HG02642 (cell line): ENCODE measurements around the gene KBTBD3.
A peak's percentile ranks its signal among the peaks of the same experiment; 100 is the strongest.
"Not testable (repeated sequence)": the region's sequence is repeated elsewhere in the genome, so short reads cannot be mapped to it uniquely, and the experiment has no call there.

Experiments
- ATAC-seq: cut with Tn5 transposase; IDR thresholded peaks from one replicate; pipeline ENCODE4 v1.9.1; 2021; ENCODE audit warnings: mild to moderate bottlenecking; ENCODE audit not compliant: unreplicated experiment, poor library complexity

KBTBD3 gene

GRCh38 chr11:106063009-106063408 is 14.1 kb downstream of the KBTBD3 start:
- ATAC-seq, result peak; percentile 60

- no peak for ATAC-seq
These were observed 14.9 kb downstream of the KBTBD3 start for GRCh38 chr11:106061954-106062949.

GRCh38 chr11:106061249-106061784 is 15.8 kb downstream of the KBTBD3 start:
- no peak for ATAC-seq

DNA sequence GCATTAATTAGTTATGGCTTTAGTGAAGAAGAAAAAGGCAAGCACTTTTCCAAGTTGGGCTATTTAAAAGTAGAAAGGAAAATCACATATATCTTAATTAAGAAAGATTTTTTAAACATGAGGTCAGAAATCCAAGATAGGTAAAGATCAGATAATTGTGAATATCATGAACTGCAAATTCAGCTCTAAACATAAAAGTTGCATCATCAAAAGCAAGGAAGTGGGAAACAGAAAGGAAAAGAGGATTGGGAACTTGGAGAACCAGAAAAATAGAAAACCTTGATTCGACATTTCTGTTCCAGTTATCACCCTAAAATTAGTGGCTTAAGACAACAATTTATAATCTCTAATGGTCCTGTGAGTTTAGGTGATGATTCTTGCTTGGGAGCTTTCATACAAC is 17.5 kb downstream of the KBTBD3 start:
- no peak for ATAC-seq

DNA sequence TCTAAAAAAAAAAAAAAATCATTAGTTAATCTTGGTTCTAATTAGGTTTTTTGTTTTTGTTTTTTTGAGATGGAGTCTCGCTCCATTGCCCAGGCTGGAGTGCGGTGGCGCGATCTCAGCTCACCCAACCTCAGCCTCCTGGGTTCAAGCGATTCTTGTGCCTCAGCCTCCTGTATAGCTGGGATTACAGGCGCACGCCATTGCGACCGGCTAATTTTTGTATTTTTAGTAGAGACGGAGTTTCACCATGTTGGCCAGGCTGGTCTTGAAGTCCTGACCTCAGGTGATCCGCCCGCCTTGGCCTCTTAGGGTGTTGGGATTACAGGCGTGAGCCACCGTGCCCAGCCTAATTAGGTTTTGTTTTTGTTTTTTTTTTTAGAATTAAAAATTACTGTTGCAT is 18.8 kb downstream of the KBTBD3 start:
- not testable (repeated sequence) for ATAC-seq

DNA sequence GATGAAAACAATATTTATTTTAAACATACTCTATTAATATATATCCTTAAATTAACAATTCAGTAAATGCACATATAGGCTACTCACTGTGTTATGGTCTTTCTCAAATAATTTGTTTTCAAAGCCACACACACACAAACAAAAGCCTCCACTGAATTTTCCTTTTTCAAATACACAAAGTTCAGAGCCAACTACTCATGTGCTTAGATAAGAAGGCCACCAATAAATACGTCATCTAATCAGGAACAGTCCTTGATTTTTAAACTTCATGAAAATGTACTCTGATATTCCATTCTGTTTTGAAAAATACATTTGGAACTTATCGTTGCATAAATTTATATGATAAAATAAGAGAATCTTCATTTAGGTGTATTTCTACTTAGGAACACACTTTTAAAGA is 26.0 kb downstream of the KBTBD3 start:
- ATAC-seq, result no peak

DNA sequence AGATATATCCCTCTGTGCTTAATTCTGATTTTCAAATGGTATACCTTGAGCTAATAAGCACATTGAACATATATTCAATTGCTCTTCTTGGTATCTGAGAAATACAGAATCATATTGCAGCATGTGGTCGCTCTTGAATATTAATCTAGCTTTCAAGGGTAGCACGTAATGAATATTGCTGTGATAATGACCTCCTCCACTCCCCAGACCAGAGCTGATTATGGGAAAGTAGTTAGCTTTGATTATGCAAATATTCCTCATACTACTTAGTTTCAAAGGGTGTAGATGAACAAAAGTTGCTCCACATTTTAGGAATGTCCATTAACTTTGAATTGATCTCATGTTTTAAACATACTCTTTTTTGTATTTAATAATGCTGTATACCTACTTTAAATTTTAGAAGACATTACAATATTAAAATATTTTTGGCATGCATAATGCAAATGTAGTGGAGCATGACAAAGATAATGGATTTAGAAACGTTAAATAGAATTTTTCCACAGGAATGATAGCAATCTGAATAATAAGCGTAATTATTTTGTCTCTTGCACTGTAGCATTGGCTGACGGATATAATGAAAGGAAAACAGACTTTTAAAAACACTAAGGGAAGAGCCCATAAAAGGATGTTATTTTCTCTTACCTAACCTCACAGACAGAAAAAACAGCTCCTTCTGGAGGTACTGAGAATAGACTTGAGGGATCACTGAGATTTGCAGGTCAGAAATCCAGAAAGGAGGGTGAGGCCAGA is 27.2 kb downstream of the KBTBD3 start:
- ATAC-seq, result no peak

GRCh38 chr11:106047631-106048030 is 29.5 kb downstream of the KBTBD3 start:
- no peak for ATAC-seq

DNA sequence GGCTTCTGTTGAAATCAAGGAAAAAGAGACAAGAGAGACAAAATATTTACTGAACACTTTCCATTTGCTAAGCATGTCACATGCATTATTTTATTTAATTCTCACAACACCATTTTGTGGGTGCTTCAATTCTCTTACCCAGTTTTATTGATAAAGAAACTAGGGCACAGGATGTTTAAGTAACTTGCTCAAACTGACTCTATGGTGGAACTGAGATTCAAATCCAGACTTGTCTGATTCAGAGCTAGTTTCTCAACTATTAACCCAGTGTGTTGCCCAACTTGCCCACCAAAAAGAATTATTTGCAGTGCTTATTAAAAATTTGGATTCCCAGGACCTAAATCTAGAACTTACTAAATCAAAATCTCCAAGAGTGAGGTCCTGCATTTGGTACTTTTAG is 33.6 kb downstream of the KBTBD3 start:
- ATAC-seq, result no peak

- no peak for ATAC-seq
These were observed 44.3 kb downstream of the KBTBD3 start for GRCh38 chr11:106032861-106033260.

DNA sequence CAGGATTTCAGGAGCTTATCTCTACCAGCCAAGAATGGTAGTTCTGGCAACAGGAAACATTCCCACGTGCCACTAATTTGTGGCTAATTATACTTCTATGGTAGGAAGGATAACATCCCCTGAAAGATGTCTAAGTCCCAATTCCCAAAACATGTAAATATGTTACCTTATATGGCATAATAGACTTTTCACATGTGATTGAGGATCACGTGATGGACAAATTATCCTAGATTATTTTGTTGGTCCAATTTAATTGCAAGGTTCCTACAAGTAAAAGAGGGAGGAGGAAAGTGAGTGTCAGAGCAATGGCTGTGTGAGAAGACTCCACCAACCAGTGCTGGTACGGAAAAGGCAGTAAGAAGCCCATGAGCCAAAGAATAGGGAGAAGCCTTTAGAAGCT is 45.2 kb downstream of the KBTBD3 start:
- no peak for ATAC-seq

DNA sequence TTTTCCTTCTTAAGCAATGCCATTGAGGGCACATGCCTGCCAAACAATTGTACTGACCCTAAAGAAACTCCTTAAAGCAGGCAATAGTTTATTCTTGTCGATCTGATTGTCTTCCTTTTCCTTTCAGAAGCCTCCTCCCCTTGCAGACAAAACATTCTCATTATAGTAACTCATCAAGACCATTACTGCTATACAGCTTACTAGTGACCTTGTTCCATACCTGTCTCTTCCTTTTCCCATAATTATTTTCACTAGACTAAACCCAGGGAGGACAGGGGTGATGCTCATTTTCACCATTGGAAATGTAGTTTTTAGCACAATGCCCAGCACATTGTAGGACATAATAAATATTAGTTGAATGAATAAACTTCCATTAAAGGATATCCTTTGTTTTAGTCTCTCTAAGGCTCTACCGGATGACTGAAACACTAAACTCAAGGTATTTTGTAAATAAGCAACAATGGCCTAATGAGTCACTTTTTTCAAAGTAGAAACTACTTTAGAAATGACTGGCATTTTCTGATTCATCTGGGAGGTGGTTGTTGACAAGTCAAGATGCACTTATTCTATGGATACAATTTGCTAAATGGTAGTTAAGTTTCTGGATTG is 45.8 kb downstream of the KBTBD3 start:
- no peak for ATAC-seq

- no peak for ATAC-seq
These were observed 46.5 kb downstream of the KBTBD3 start for GRCh38 chr11:106030609-106031008.

GRCh38 chr11:106022795-106023275 is 54.3 kb downstream of the KBTBD3 start:
- no peak for ATAC-seq

- peak; percentile 99 for ATAC-seq
These were observed 55.0 kb downstream of the KBTBD3 start, which contains the start of gene MSANTD4 for GRCh38 chr11:106021967-106022794. Gene MSANTD4, minus strand, starts transcription at chr11:106022240. Its CDS starts 11,323 bp downstream, at chr11:106010917.

GRCh38 chr11:106021181-106021966 is 55.8 kb downstream of the KBTBD3 start:
- peak; percentile 20 for ATAC-seq

DNA sequence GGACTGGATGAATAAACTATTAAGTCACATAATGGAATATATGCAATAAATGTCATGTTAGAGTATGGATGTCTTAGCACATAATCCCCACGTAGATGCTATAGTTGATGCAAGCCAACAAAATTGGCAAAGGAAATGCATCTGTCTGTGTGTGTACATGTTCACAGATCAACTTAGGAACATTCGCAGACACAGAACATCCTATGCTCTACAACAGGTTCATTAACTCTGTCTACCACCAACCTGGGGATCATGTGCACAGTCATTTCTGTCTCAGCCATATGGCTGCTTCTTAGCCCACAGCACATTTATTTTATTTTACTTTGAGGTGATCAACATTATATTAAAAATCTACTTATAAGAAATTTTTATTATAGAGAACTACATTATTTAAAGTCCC is 60.1 kb downstream of the KBTBD3 start:
- no peak for ATAC-seq

DNA sequence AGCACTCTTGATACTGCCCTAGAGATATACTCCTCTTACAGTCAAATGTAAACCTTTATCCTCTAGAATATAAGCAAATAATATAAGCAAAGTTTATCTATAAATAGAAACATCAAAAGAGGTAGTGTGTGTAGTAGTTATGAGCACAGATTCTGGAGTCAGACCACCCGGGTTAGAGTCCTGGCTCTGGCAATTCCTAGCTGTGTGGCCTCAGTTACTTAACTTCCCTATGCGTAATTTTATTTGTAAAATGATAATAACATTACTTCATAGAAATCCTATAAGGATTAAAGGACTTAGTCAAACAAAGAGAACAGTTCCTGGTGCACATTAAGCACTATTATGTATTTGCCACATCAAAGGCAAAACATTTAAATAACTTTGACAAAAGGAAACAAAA is 62.1 kb downstream of the KBTBD3 start:
- no peak for ATAC-seq

DNA sequence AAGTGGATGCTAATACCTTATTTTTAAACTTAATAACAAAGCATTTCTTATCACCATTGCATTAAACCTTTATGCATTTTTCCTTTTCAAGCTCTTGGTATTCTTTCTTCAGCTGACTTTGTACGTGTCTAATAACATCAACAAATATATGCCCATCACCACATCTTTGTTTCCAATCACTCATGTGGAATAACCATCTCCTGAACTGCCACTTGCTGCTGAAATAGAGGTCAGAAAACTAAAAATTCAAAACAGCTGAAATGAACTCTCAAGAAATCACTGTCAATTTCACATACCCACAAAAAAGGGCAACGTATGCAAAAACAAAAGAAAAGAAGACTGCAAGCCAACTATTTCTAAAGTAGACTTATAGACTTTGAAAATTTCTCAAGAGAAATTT is 62.5 kb downstream of the KBTBD3 start:
- no peak for ATAC-seq
